Glutamatergic neuron (in vitro differentiated cells): ENCODE data around the gene PRSS36. TPM values are rescaled to one million over a fixed set of nuclear protein-coding genes. Genes with fewer than 3 reads are reported as not detected.

Experiments
- DNase-seq: peaks from one replicate; pipeline ENCODE4 v3.0.0; 2022
- H3K27ac Mint-ChIP-seq: one replicate; pipeline ENCODE4 v1.8.0; 2020; ENCODE audit warnings: mild to moderate bottlenecking, mixed read lengths, inconsistent platforms; ENCODE audit not compliant: unreplicated experiment
- H3K27me3 Mint-ChIP-seq: one replicate; pipeline ENCODE4 v1.8.0; 2020; ENCODE audit warnings: mild to moderate bottlenecking, moderate library complexity, mixed read lengths, inconsistent platforms; ENCODE audit not compliant: unreplicated experiment
- H3K36me3 Mint-ChIP-seq: one replicate; pipeline ENCODE4 v1.8.0; 2020; ENCODE audit warnings: mild to moderate bottlenecking, mixed read lengths, inconsistent platforms; ENCODE audit not compliant: unreplicated experiment
- H3K4me1 Mint-ChIP-seq: one replicate; pipeline ENCODE4 v1.8.0; 2020; ENCODE audit warnings: mild to moderate bottlenecking, low read depth, mixed read lengths, inconsistent platforms; ENCODE audit not compliant: unreplicated experiment
- H3K4me3 Mint-ChIP-seq: one replicate; pipeline ENCODE4 v1.8.0; 2020; ENCODE audit warnings: mild to moderate bottlenecking, mixed read lengths, inconsistent platforms; ENCODE audit not compliant: unreplicated experiment
- H3K9me3 Mint-ChIP-seq: one replicate; pipeline ENCODE4 v1.8.0; 2020; ENCODE audit warnings: mild to moderate bottlenecking, moderate library complexity, mixed read lengths, inconsistent platforms; ENCODE audit not compliant: unreplicated experiment
- total RNA-seq: library from RNA; stranded (reverse); fragmentation: NEBNext Ultra II Directional; extraction: Animal tissue kit (Norgen Biotek cat#: 25700); gene quantifications from one replicate; pipeline ENCODE4 v1.2.1, GENCODE V29; 2021; ENCODE audit not compliant: unreplicated experiment
- TF ChIP-seq, protein P1 (sequence below): fragments of 200-600 bp; sonication (generic); IDR thresholded peaks from one replicate; pipeline ENCODE4 v1.5.0; 2021; ENCODE audit not compliant: partially characterized antibody, unreplicated experiment

Gene PRSS36
- total RNA-seq, 1 donor from 2014 or later = 0.61 TPM

DNA sequence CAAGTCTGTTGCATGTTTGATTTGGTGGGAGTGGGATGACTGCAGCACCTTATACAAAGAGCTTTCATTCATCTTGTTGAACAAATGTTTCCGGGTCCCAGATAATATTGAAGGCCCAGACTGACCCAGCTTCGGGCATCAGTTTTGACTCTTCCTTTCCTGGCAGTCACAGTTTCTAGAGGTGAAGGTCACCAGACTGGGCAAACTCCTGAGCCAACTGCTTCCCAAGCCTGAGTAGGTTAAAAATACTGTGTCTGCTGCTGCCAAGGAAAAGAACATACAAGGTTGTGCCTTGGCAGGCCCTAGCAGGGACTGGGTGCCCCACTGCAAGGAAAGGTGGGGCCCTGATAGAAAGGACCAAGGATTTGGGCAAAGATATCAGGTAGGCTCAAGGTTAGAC, 37.2 kb downstream of the PRSS36 start:
- Mint-ChIP-seq H3K36me3 (no peaks in the 10 kb centered on the region), H3K4me1 (peaks cover 6% of the 10 kb centered on the region), H3K4me3 (no peak overlapping the region), H3K9me3 (peaks cover 9% of the 10 kb centered on the region), H3K27me3 (peaks cover 3% of the 10 kb centered on the region), H3K27ac (no peak overlapping the region)
- TF ChIP-seq, protein P1, sequence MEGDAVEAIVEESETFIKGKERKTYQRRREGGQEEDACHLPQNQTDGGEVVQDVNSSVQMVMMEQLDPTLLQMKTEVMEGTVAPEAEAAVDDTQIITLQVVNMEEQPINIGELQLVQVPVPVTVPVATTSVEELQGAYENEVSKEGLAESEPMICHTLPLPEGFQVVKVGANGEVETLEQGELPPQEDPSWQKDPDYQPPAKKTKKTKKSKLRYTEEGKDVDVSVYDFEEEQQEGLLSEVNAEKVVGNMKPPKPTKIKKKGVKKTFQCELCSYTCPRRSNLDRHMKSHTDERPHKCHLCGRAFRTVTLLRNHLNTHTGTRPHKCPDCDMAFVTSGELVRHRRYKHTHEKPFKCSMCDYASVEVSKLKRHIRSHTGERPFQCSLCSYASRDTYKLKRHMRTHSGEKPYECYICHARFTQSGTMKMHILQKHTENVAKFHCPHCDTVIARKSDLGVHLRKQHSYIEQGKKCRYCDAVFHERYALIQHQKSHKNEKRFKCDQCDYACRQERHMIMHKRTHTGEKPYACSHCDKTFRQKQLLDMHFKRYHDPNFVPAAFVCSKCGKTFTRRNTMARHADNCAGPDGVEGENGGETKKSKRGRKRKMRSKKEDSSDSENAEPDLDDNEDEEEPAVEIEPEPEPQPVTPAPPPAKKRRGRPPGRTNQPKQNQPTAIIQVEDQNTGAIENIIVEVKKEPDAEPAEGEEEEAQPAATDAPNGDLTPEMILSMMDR = no peak
- DNase-seq = no peak

DNA sequence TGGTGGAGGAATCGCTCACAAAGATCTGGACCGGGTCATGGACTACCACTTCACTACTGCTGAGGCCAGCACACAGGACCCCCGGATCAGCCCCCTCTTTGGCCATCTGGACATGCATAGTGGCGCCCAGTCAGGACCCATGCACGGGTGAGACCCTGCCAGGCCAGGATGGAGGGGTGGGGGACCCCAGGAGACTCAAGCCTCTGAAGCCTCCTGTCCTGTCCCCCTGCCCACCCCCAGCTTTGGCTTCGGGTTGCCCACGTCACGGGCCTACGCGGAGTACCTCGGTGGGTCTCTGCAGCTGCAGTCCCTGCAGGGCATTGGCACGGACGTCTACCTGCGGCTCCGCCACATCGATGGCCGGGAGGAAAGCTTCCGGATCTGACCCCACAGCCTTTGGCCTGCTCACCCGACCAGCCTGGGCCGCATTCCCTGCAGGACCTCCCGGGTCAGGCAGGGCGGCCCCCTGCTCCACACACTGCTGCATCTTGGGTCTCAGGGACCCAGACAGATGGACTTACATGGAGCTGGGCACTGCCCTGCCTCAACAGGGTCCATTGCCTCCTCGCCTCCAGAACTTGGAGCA, 37.9 kb downstream of the PRSS36 start:
- Mint-ChIP-seq H3K4me3 (no peak overlapping the region), H3K27me3 (peaks cover 8% of the 10 kb centered on the region), H3K9me3 (peaks cover 13% of the 10 kb centered on the region), H3K36me3 (no peaks in the 10 kb centered on the region), H3K27ac (no peak overlapping the region), H3K4me1 (peaks cover 11% of the 10 kb centered on the region)
- TF ChIP-seq, protein P1 = no peak
- no peak for DNase-seq

GRCh38 chr16:31110106-31111034, 39.5 kb downstream of the PRSS36 start:
- H3K36me3 Mint-ChIP-seq = no peaks in the 10 kb centered on the region
- peak overlapping the region; percentile 17 for H3K27ac Mint-ChIP-seq
- H3K9me3 Mint-ChIP-seq = peaks cover 13% of the 10 kb centered on the region
- TF ChIP-seq, protein P1 = no peak
- peaks cover 8% of the 10 kb centered on the region for H3K27me3 Mint-ChIP-seq
- peak overlapping the region; percentile 83 for H3K4me3 Mint-ChIP-seq
- DNase-seq = no peak
- peaks cover 11% of the 10 kb centered on the region for H3K4me1 Mint-ChIP-seq

DNA sequence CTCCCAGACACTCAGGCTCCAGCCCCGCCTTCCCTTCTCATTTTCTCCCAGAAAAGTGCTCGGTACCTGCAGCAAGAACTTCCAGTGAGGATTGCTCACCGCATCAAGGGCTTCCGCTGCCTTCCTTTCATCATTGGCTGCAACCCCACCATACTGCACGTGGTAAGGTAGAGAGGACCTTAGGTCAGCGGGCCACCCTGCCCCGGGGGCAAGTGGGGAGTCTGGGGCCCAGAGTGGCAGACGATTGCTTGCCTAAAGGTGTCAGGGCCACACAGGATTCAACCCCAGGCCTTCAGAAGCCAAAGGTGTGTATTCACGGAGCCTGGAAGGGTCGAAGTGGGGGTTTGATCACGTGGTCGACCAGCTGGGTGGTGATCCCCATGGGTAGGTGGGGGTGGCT, 40.2 kb downstream of the PRSS36 start:
- H3K4me1 Mint-ChIP-seq = peaks cover 11% of the 10 kb centered on the region
- H3K4me3 Mint-ChIP-seq = peak overlapping the region; percentile 83
- H3K27me3 Mint-ChIP-seq = peaks cover 8% of the 10 kb centered on the region
- H3K27ac Mint-ChIP-seq = peak overlapping the region; percentile 59
- no peaks in the 10 kb centered on the region for H3K36me3 Mint-ChIP-seq
- TF ChIP-seq, protein P1 = no peak
- DNase-seq = no peak
- H3K9me3 Mint-ChIP-seq = peaks cover 13% of the 10 kb centered on the region
